SH-SY5Y (cell line): Measurements from ENCODE around the gene COX5B.

Experiments
- GATA2 ChIP-seq: IDR thresholded peaks from 2 replicates; pipeline ENCODE4 v1.6.1; 2011; ENCODE audit warnings: mild to moderate bottlenecking, low read depth, low read length
- GATA3 ChIP-seq: IDR thresholded peaks from 2 replicates; pipeline ENCODE4 v1.6.1; 2011; ENCODE audit warnings: low read depth, mild to moderate bottlenecking, low read length, moderate library complexity

DNA sequence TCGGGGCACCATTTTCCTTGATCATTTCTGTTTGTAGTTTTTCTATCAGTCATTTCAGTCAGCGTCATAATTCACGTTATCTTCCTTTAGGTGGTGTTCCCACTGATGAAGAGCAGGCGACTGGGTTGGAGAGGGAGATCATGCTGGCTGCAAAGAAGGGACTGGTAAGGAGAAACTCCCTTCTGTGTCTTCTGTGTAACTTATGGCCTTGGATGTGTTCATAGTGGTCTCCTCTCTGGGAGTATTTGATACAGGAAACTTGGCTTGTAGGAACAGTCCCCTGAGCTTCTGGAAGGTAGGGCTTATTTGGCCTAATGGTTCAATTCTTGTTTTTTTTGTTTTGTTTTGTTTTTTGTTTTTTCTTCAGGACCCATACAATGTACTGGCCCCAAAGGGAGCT is 1.1 kb downstream of the COX5B start:
- TF ChIP-seq GATA3 (no peak), GATA2 (no peak)
